Liver (tissue), 9 donors: ENCODE results near the gene MBP. TPM values are rescaled to one million over a fixed set of nuclear protein-coding genes. Genes with fewer than 3 reads are reported as not detected.

Experiments used
- DNase-seq: peaks from one replicate; pipeline ENCODE4 v3.0.0-alpha.2; 2017; ENCODE audit warnings: low spot score
- H3K27ac ChIP-seq, 2 donors: one replicate each; pipeline ENCODE4 v1.7.0; 2013; ENCODE audit warnings: inconsistent platforms in 2 of 2, low read length in 2 of 2, control low read depth in 1 of 2, low read depth in 1 of 2, mild to moderate bottlenecking in 1 of 2
- H3K27me3 ChIP-seq, 4 donors: one replicate each; pipeline versions ENCODE4 v1.6.1 to v1.7.0; 2013; ENCODE audit warnings: low read length in 3 of 4, inconsistent platforms in 1 of 4, mild to moderate bottlenecking in 1 of 4, moderate library complexity in 1 of 4; ENCODE audit not compliant: control insufficient read depth in 4 of 4, insufficient read depth in 4 of 4
- H3K36me3 ChIP-seq, 4 donors: one replicate each; pipeline versions ENCODE4 v1.6.1 to v1.7.0; 2013; ENCODE audit warnings: low read length in 3 of 4, mild to moderate bottlenecking in 3 of 4, low read depth in 1 of 4, moderate library complexity in 1 of 4; ENCODE audit not compliant: control insufficient read depth in 4 of 4, insufficient read depth in 3 of 4
- H3K4me1 ChIP-seq, 4 donors: one replicate each; pipeline versions ENCODE4 v1.6.1 to v1.7.0; 2013; ENCODE audit warnings: low read length in 3 of 4, mild to moderate bottlenecking in 3 of 4, moderate library complexity in 1 of 4; ENCODE audit not compliant: control insufficient read depth in 4 of 4, insufficient read depth in 4 of 4
- H3K4me3 ChIP-seq, 3 donors: one replicate each; pipeline versions ENCODE4 v1.6.1 to v1.7.0; 2013; ENCODE audit warnings: low read length in 3 of 3, control low read depth in 1 of 3, low read depth in 1 of 3, mild to moderate bottlenecking in 1 of 3
- H3K9ac ChIP-seq, 2 donors: one replicate each; pipeline ENCODE4 v1.7.0; 2013; ENCODE audit warnings: low read length in 2 of 2, mild to moderate bottlenecking in 2 of 2, moderate library complexity in 2 of 2, control low read depth in 1 of 2, low read depth in 1 of 2
- H3K9me3 ChIP-seq, 4 donors: one replicate each; pipeline versions ENCODE4 v1.6.1 to v1.7.0; 2013; ENCODE audit warnings: low read length in 3 of 4; ENCODE audit not compliant: control insufficient read depth in 4 of 4
- EGR1 ChIP-seq, 2 donors: IDR thresholded peaks; 2 replicates each; pipeline ENCODE4 v1.6.1; 2016 to 2018; ENCODE audit warnings: antibody characterized with exemption in 2 of 2, low read depth in 2 of 2
- FOXA1 ChIP-seq: IDR thresholded peaks from 2 replicates; pipeline ENCODE4 v1.6.1; 2016; ENCODE audit warnings: antibody characterized with exemption
- GABPA ChIP-seq, 2 donors: IDR thresholded peaks in 1 of 2; conservative IDR thresholded peaks in 1 of 2; 2 replicates each; pipeline ENCODE4 v1.6.1; 2016; ENCODE audit warnings: antibody characterized with exemption in 2 of 2, mild to moderate bottlenecking in 1 of 2, moderate library complexity in 1 of 2
- HNF4A ChIP-seq, 2 donors: conservative IDR thresholded peaks; 2 replicates each; pipeline ENCODE4 v1.6.1; 2016; ENCODE audit warnings: antibody characterized with exemption in 2 of 2, mild to moderate bottlenecking in 2 of 2
- HNF4G ChIP-seq: IDR thresholded peaks from 2 replicates; pipeline ENCODE4 v1.6.1; 2016; ENCODE audit warnings: antibody characterized with exemption
- JUND ChIP-seq, 2 donors: IDR thresholded peaks; 2 replicates each; pipeline ENCODE4 v1.6.1; 2016; ENCODE audit warnings: antibody characterized with exemption in 2 of 2
- NR2F2 ChIP-seq: IDR thresholded peaks from 2 replicates; pipeline ENCODE4 v1.6.1; 2016; ENCODE audit warnings: antibody characterized with exemption
- RAD21 ChIP-seq, 2 donors: IDR thresholded peaks; 2 replicates each; pipeline ENCODE4 v1.6.1; 2016; ENCODE audit warnings: antibody characterized with exemption in 2 of 2, mild to moderate bottlenecking in 2 of 2
- RXRA ChIP-seq, 2 donors: IDR thresholded peaks; 2 replicates each; pipeline ENCODE4 v1.6.1; 2017 to 2018; ENCODE audit warnings: antibody characterized with exemption in 2 of 2, mild to moderate bottlenecking in 1 of 2
- SP1 ChIP-seq: IDR thresholded peaks from 2 replicates; pipeline ENCODE4 v1.6.1; 2018; ENCODE audit warnings: antibody characterized with exemption, mild to moderate bottlenecking
- TAF1 ChIP-seq: conservative IDR thresholded peaks from 2 replicates; pipeline ENCODE4 v1.6.1; 2016; ENCODE audit warnings: antibody characterized with exemption, mild to moderate bottlenecking
- YY1 ChIP-seq: IDR thresholded peaks from 2 replicates; pipeline ENCODE4 v1.6.1; 2016; ENCODE audit warnings: antibody characterized with exemption, mild to moderate bottlenecking
- ZBTB33 ChIP-seq: IDR thresholded peaks from 2 replicates; pipeline ENCODE4 v1.6.1; 2016; ENCODE audit warnings: antibody characterized with exemption
- WGBS: extraction: QIAGEN DNeasy Blood & Tissue Kit; methylation state at CpG from one replicate; pipeline ENCODE4 v1.1.7; 2013; 5-methylcytosine and 5-hydroxymethylcytosine counted together
- polyA plus RNA-seq, 2 donors: library from polyadenylated mRNA; stranded (reverse) in 1 of 2; unstranded in 1 of 2; fragments of 200-250 nt in 1 of 2; fragments of >200 nt in 1 of 2; fragmentation: Nextera tagmentation in 1 of 2; extraction: Ambion mirVana in 1 of 2; gene quantifications; one replicate each; pipeline versions ENCODE4 v1.2.1 to v1.2.3, GENCODE V29; 2013 to 2015
- total RNA-seq, 2 donors: library from RNA; depleted of rRNA; stranded (reverse); fragments of >200 nt; gene quantifications; one replicate each; pipeline ENCODE4 v1.2.3, GENCODE V29; 2014
- TF ChIP-seq, protein P1 (sequence below): IDR thresholded peaks from 2 replicates; pipeline ENCODE4 v1.6.1; 2016; ENCODE audit warnings: antibody characterized with exemption
- TF ChIP-seq, protein P2 (sequence below): IDR thresholded peaks from 2 replicates; pipeline ENCODE4 v1.6.1; 2016; ENCODE audit warnings: antibody characterized with exemption
- TF ChIP-seq, protein P3 (sequence below): fragments of 150-350 bp; IDR thresholded peaks from 2 replicates; pipeline ENCODE4 v1.5.1; 2017; ENCODE audit warnings: improper control_type of control experiment, low read depth, low read length; ENCODE audit not compliant: missing input control
- TF ChIP-seq, protein P4 (sequence below): IDR thresholded peaks from 2 replicates; pipeline ENCODE4 v1.6.1; 2016; ENCODE audit warnings: antibody characterized with exemption, mild to moderate bottlenecking
- donor health status: healthy.
- donor health status: healthy.
- donor health status: healthy.
- donor health status: healthy.
- donor health status: healthy.

The MBP gene
- total and polyA plus RNA-seq, 4 donors = 9.7 to 23.3 (median 17.7) TPM

DNA sequence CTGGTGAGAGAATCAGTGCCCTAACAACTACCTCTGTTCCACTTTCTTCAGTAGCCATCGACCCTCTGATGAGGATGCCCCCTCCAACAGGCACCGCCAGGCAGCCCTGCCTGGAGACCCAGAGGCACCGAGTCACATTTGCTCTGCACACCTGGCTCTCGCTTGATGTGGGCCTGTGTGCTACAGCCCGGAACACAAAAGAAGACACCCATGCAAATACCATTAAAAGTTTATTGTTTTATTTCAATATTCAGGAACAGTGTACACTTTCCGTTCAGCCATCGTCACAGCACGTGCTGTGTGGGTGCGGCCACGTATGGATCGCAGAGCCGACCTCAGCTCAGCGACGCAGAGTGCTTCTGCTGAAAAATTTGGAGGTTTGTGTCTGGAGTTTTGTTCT lies 154.0 kb downstream of the MBP start:
- no peak for DNase-seq
- no peak overlapping the region for H3K27ac ChIP-seq
- TF ChIP-seq, protein P1, sequence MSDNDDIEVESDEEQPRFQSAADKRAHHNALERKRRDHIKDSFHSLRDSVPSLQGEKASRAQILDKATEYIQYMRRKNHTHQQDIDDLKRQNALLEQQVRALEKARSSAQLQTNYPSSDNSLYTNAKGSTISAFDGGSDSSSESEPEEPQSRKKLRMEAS = no peak
- no peak for TF ChIP-seq HNF4A (conservative IDR thresholded peaks at IDR 0.05)
- TF ChIP-seq, protein P2, sequence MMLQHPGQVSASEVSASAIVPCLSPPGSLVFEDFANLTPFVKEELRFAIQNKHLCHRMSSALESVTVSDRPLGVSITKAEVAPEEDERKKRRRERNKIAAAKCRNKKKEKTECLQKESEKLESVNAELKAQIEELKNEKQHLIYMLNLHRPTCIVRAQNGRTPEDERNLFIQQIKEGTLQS = no peak
- no peak for TF ChIP-seq NR2F2
- TF ChIP-seq ZBTB33 = no peak
- no peak for TF ChIP-seq JUND (IDR thresholded peaks at IDR 0.05)
- no peak for TF ChIP-seq FOXA1
- TF ChIP-seq, protein P3, sequence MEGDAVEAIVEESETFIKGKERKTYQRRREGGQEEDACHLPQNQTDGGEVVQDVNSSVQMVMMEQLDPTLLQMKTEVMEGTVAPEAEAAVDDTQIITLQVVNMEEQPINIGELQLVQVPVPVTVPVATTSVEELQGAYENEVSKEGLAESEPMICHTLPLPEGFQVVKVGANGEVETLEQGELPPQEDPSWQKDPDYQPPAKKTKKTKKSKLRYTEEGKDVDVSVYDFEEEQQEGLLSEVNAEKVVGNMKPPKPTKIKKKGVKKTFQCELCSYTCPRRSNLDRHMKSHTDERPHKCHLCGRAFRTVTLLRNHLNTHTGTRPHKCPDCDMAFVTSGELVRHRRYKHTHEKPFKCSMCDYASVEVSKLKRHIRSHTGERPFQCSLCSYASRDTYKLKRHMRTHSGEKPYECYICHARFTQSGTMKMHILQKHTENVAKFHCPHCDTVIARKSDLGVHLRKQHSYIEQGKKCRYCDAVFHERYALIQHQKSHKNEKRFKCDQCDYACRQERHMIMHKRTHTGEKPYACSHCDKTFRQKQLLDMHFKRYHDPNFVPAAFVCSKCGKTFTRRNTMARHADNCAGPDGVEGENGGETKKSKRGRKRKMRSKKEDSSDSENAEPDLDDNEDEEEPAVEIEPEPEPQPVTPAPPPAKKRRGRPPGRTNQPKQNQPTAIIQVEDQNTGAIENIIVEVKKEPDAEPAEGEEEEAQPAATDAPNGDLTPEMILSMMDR = no peak
- TF ChIP-seq, protein P4, sequence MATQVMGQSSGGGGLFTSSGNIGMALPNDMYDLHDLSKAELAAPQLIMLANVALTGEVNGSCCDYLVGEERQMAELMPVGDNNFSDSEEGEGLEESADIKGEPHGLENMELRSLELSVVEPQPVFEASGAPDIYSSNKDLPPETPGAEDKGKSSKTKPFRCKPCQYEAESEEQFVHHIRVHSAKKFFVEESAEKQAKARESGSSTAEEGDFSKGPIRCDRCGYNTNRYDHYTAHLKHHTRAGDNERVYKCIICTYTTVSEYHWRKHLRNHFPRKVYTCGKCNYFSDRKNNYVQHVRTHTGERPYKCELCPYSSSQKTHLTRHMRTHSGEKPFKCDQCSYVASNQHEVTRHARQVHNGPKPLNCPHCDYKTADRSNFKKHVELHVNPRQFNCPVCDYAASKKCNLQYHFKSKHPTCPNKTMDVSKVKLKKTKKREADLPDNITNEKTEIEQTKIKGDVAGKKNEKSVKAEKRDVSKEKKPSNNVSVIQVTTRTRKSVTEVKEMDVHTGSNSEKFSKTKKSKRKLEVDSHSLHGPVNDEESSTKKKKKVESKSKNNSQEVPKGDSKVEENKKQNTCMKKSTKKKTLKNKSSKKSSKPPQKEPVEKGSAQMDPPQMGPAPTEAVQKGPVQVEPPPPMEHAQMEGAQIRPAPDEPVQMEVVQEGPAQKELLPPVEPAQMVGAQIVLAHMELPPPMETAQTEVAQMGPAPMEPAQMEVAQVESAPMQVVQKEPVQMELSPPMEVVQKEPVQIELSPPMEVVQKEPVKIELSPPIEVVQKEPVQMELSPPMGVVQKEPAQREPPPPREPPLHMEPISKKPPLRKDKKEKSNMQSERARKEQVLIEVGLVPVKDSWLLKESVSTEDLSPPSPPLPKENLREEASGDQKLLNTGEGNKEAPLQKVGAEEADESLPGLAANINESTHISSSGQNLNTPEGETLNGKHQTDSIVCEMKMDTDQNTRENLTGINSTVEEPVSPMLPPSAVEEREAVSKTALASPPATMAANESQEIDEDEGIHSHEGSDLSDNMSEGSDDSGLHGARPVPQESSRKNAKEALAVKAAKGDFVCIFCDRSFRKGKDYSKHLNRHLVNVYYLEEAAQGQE = no peak
- TF ChIP-seq RXRA (IDR thresholded peaks at IDR 0.05) = no peak
- no peak for TF ChIP-seq EGR1 (IDR thresholded peaks at IDR 0.05; ENCODE audit: low read depth in 2 of 2)
- no peak for TF ChIP-seq GABPA (IDR thresholded peaks at IDR 0.05 in 1 of 2, conservative IDR thresholded peaks at IDR 0.05 in 1 of 2)
- no peak for TF ChIP-seq TAF1
- TF ChIP-seq HNF4G = no peak
- no peak for TF ChIP-seq RAD21 (IDR thresholded peaks at IDR 0.05)
- TF ChIP-seq SP1 = no peak
- TF ChIP-seq YY1 = no peak
- WGBS = 82% methylated on average over 14 of the region's 14 CpGs
- no peaks in the 10 kb centered on the region for H3K36me3 ChIP-seq
- no peaks in the 10 kb centered on the region for H3K9me3 ChIP-seq
- peaks cover 3 to 24% (median 22%) of the 10 kb centered on the region in 4 donors for H3K4me1 ChIP-seq
- no peaks in the 10 kb centered on the region for H3K27me3 ChIP-seq
- H3K4me3 ChIP-seq = no peak overlapping the region
- no peak overlapping the region for H3K9ac ChIP-seq
